Amygdala (tissue), 56 donors: ENCODE measurements around the gene STYXL1.
"Not testable (repeated sequence)": the region's sequence is repeated elsewhere in the genome, so short reads cannot be mapped to it uniquely, and the experiment has no call there.

Experiments
- DNase-seq, 56 donors: peaks; one replicate each; lab custom pipeline; 2025; lab: John Stamatoyannopoulos, UW

Gene STYXL1

DNA sequence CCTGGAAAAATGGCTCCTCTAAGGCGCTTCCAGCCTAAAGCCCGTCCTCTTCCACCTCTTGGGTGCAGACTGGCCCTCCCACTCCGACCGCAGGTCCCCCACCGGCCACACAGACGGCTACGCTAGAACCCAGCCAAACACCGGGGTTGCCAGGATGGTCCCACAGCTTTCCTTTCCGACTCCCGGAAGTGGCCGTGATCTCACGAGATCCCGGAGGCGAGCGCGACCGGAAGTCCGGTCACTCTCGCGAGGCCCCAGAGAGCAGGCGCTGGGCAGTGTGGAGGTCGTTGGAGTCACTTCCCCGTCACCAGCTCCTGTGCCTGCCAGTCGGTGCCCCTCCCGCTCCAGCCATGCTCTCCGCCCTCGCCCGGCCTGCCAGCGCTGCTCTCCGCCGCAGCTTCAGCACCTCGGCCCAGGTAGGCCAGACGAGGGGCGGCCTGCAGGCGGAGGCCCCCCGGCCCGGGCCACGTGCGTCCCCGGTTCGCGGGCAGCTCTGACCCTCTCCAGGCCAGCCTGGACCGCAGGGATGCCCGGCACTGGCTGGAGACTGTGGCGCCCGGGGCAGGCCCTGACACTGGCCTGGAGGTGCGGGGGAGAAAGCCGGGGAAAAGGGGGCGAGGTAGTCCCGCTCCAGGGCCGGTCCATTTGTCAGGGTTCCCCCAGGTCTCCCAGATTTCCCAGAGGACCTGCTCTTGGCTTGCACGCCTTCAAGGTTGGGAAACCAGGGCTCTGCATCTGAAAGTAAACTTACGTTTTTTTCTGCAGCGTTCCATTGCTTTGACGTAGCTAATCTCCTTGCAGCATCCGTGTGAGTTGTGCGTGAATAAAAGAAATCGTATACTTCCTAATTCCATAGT lies at the start of gene STYXL1, which contains the start of gene MDH2:
STYXL1 (minus strand) TSS at position 190 of the 857 bp plus-strand sequence. CDS start 17,477 bp downstream, outside the sequence.
MDH2 (plus strand) TSS at position 296 of the 857 bp plus-strand sequence; CDS start at position 351, 55 bp downstream.
- DNase-seq, result peak; percentile 43 to 94 (median 86)

GRCh38 chr7:76095908-76096307 lies 48.1 kb upstream of the STYXL1 start:
- no peak for DNase-seq

- not testable (repeated sequence) for DNase-seq
Observed at GRCh38 chr7:76094326-76094725, 46.5 kb upstream of the STYXL1 start.

- not testable (repeated sequence) for DNase-seq
Observed at GRCh38 chr7:76093531-76093930, 45.7 kb upstream of the STYXL1 start.

GRCh38 chr7:76091506-76091905 lies 43.7 kb upstream of the STYXL1 start:
- no peak for DNase-seq

DNA sequence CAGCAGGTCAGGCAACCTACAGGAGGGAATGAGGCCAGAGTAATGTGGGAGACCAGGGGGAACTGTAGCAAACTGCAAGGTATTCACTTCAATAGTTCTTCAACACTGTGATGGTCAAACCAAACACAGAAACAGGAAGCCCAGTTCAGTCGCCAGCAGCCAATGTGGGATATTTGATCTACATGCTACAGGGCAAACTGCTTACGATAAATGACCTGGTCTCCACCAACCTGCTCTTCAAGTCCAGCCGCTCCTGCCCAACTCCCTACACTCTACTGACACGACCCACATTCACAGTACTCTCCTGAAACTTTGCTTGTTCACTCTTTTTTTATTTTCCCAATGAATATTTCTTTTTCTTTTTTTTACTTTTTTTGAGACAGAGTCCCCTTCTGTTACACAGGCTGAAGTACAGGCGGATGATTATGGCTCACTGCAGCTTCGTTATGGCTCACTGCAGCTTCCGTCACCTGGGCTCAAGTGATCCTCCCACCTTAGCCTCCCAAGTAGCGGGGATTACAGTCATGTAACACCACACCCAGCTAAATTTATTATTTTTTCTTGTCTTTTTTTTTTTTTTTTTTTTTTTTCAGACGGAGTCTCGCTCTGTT lies 42.2 kb upstream of the STYXL1 start:
- no peak for DNase-seq

GRCh38 chr7:76087362-76087791 lies 39.6 kb upstream of the STYXL1 start:
- DNase-seq, result peak in 1 of 56 donors; percentile 5

DNA sequence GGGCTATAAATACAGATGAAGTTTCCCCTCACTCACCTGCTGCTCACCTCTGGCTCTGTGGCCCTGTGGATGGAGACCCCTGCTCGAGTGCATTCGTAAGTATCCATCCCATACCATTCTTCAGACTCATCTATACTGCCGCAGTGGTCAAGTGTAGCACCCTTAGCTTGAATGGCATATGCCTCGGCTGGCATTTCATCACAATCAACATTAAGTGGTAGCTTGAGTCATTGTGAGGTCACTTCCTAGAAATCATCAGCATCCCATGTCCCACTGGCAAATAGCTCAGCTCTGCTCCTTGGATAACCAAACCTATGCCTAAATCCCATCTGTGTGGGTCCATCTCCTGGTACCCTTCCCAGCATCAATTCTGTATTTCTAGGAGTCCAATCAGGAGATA lies 38.3 kb upstream of the STYXL1 start:
- no peak for DNase-seq

- not testable (repeated sequence) for DNase-seq
Observed at GRCh38 chr7:76084115-76084514, 36.3 kb upstream of the STYXL1 start.

DNA sequence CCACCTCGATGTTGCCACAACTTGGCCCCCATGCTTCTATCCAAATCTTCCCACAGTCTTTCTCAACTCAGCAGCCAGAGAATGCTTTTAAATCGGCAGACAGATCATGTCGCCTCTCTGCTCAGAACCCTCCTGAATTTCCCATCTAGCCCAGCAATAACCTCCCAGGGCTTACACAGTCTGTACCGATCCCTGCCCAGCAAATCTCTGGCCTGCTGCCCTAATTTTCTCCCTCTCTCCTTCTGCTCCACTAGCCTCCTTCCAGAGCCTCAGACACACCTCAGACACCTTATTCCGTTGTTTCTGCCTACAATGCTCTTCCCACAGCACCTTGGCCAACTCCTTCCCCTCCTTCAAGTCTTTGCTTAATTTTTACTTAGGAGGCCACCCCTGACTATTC lies 32.4 kb upstream of the STYXL1 start:
- no peak for DNase-seq

DNA sequence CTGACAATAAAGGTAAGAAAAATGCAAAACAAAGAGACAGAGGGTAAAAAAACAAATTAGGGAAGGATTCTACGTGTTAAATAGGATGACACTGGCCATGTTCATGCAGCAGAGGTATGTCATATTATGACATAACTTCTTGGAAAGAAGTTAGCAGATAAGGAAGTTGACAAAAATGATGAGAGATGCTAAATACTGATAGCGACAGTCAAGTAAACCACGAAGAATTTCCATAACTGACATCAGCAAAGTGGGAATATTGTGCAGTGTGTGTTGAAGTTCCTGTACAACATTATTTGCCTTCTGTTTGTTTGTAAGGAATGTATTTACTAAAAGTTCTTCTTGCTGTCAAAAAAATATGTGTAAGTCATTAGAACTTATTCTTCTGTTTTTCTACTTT lies 29.6 kb upstream of the STYXL1 start:
- no peak for DNase-seq

GRCh38 chr7:76076995-76077394 lies 29.2 kb upstream of the STYXL1 start:
- no peak for DNase-seq

DNA sequence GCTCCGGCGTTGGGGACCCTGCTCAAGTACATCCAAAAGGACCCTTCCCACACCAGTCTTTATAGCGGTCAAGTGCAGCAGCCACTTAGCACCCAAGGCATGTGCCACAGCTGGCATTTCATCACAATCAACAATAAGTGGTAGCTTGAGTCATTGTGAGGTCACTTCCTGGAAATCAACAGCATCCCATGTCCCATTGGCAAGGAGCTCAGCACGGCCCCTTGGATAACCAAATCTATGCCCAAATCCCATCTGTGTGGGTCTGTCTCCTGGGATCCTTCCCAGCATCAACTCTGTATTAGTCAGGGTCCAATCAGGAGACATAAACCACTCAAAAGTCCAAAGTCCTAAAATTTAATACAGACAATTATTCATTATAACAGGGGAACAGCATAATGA lies 27.2 kb upstream of the STYXL1 start:
- DNase-seq, result no peak

- DNase-seq, result no peak
Observed at GRCh38 chr7:76074306-76074971, 26.6 kb upstream of the STYXL1 start.

- no peak for DNase-seq
Observed at GRCh38 chr7:76073335-76073990, 25.7 kb upstream of the STYXL1 start.

- no peak for DNase-seq
Observed at GRCh38 chr7:76072243-76073148, 24.7 kb upstream of the STYXL1 start.

GRCh38 chr7:76071316-76072242 lies 23.8 kb upstream of the STYXL1 start:
- no peak for DNase-seq

GRCh38 chr7:76069238-76069638 lies 21.4 kb upstream of the STYXL1 start:
- peak in 32 of 56 donors; percentile 1 to 54 (median 26) for DNase-seq
